Measurements from ENCODE around the gene SYNPO2. TPM values are rescaled to one million over a fixed set of nuclear protein-coding genes. Genes with fewer than 3 reads are reported as not detected.

SYNPO2 gene
- total RNA-seq, 1 experiment from 2014 or later: 0.04 TPM

DNA sequence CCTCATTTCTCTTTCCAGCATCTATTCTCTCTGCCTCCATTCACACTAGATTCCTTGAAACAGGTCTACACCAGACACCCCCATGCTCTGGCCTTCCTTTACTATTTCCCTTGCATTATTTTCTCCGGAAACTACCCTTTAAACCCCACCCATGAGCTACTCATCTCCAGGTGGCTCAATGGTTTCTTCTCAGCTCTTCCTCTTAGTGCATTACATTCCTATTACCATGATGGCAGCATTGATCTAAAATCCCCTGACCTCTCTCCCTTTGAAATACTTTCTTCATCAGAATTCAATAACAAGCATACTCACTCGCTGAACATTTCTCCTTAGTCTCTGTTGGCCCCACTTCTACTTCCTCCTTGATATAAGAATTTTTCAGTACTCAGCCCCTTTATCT is 94.6 kb downstream of the SYNPO2 start:
- H2AFZ ChIP-seq (ENCODE audit: low read length): no peak overlapping the region
- ChIA-PET CTCF (interaction anchor here (0.5 kb wide), 1 partner anchor 120 kb away, joined by 6 read pairs; no protein-coding TSS in a partner anchor), POLR2A (ENCODE audit: unreplicated experiment) (no interaction called here)
- no peaks in the 10 kb centered on the region for H4K20me1 ChIP-seq (ENCODE audit: low read length)
- ATAC-seq: no peak
- H3K36me3 ChIP-seq (ENCODE audit: low read depth, low read length): no peaks in the 10 kb centered on the region
- no peaks in the 10 kb centered on the region for H3K79me2 ChIP-seq (ENCODE audit: low read length)
- no peak overlapping the region for H3K27ac ChIP-seq (ENCODE audit: low read length)
- intact Hi-C loops (cut with micrococcal nuclease): loop anchor here (5.0 to 10.0 kb wide), 2 partner anchors 102 to 509 kb away; no protein-coding TSS in a partner anchor
- no peaks in the 10 kb centered on the region for H3K9me3 ChIP-seq (ENCODE audit: low read length)
- no peak overlapping the region for H3K4me3 ChIP-seq (ENCODE audit: low read length)
- no peaks in the 10 kb centered on the region for H3K27me3 ChIP-seq (ENCODE audit: low read length)
- H3K9ac ChIP-seq (ENCODE audit: low read length): no peak overlapping the region
- BruUV-seq (replicated peaks): no TSS peak
- peaks cover 21% of the 10 kb centered on the region for H3K4me1 ChIP-seq (ENCODE audit: insufficient read depth, low read length)
- no peaks in the 10 kb centered on the region for H3K9me2 ChIP-seq (replicated peaks; ENCODE audit: low read length)
- no peak overlapping the region for H3K4me2 ChIP-seq (ENCODE audit: low read length)
- TF ChIP-seq, protein P1, sequence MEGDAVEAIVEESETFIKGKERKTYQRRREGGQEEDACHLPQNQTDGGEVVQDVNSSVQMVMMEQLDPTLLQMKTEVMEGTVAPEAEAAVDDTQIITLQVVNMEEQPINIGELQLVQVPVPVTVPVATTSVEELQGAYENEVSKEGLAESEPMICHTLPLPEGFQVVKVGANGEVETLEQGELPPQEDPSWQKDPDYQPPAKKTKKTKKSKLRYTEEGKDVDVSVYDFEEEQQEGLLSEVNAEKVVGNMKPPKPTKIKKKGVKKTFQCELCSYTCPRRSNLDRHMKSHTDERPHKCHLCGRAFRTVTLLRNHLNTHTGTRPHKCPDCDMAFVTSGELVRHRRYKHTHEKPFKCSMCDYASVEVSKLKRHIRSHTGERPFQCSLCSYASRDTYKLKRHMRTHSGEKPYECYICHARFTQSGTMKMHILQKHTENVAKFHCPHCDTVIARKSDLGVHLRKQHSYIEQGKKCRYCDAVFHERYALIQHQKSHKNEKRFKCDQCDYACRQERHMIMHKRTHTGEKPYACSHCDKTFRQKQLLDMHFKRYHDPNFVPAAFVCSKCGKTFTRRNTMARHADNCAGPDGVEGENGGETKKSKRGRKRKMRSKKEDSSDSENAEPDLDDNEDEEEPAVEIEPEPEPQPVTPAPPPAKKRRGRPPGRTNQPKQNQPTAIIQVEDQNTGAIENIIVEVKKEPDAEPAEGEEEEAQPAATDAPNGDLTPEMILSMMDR (conservative IDR thresholded peaks at IDR 0.05; ENCODE audit: low read depth, low read length): no peak
- TF ChIP-seq EZH2 (IDR thresholded peaks at IDR 0.05; ENCODE audit: low read length, unreplicated experiment) (no peak), EZH2phosphoT487 (IDR thresholded peaks at IDR 0.05; ENCODE audit: borderline replicate concordance, low read length) (no peak)
- H3F3A ChIP-seq (ENCODE audit: low read length, unreplicated experiment): no peaks in the 10 kb centered on the region
- no peak for DNase-seq

DNA sequence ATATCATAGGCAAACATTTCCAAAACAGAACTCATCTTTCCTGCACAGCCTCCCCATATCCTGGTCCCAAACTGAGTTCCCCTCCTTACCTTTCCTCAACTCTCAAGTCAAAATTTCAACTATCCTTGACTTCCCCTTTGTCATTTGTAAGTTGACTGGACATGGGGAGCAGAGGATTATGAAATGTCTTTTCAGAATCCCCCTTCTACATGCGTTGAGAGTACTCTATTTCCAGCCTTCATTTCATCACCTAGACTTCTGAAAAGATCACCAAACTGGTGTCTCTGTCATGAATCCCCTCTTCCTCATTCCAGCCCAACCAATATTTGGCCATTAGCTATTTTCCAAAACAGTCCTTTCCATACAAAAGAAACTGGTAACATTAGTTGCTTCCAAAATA is 95.2 kb downstream of the SYNPO2 start:
- Histone ChIP-seq H2AFZ (ENCODE audit: low read length) (no peak overlapping the region), H3K79me2 (ENCODE audit: low read length) (no peaks in the 10 kb centered on the region), H3K27me3 (ENCODE audit: low read length) (no peaks in the 10 kb centered on the region), H3K27ac (ENCODE audit: low read length) (no peak overlapping the region), H3K4me1 (ENCODE audit: insufficient read depth, low read length) (peaks cover 26% of the 10 kb centered on the region), H3K4me2 (ENCODE audit: low read length) (no peak overlapping the region), H4K20me1 (ENCODE audit: low read length) (no peaks in the 10 kb centered on the region), H3K9me3 (ENCODE audit: low read length) (no peaks in the 10 kb centered on the region), H3K9me2 (replicated peaks; ENCODE audit: low read length) (no peaks in the 10 kb centered on the region), H3F3A (ENCODE audit: low read length, unreplicated experiment) (no peaks in the 10 kb centered on the region), H3K9ac (ENCODE audit: low read length) (no peak overlapping the region), H3K4me3 (ENCODE audit: low read length) (no peak overlapping the region), H3K36me3 (ENCODE audit: low read depth, low read length) (no peaks in the 10 kb centered on the region)
- CTCF ChIA-PET: no interaction called here
- ATAC-seq (no peak), DNase-seq (no peak)
- BruUV-seq (replicated peaks): no TSS peak
- TF ChIP-seq EZH2phosphoT487 (IDR thresholded peaks at IDR 0.05; ENCODE audit: borderline replicate concordance, low read length): no peak
- TF ChIP-seq, protein P1 (conservative IDR thresholded peaks at IDR 0.05; ENCODE audit: low read depth, low read length): no peak
- TF ChIP-seq EZH2 (IDR thresholded peaks at IDR 0.05; ENCODE audit: low read length, unreplicated experiment): no peak
- POLR2A ChIA-PET (ENCODE audit: unreplicated experiment): no interaction called here
- intact Hi-C loops (cut with micrococcal nuclease): loop anchor here (5.0 to 10.0 kb wide), 2 partner anchors 101 to 508 kb away; no protein-coding TSS in a partner anchor

DNA sequence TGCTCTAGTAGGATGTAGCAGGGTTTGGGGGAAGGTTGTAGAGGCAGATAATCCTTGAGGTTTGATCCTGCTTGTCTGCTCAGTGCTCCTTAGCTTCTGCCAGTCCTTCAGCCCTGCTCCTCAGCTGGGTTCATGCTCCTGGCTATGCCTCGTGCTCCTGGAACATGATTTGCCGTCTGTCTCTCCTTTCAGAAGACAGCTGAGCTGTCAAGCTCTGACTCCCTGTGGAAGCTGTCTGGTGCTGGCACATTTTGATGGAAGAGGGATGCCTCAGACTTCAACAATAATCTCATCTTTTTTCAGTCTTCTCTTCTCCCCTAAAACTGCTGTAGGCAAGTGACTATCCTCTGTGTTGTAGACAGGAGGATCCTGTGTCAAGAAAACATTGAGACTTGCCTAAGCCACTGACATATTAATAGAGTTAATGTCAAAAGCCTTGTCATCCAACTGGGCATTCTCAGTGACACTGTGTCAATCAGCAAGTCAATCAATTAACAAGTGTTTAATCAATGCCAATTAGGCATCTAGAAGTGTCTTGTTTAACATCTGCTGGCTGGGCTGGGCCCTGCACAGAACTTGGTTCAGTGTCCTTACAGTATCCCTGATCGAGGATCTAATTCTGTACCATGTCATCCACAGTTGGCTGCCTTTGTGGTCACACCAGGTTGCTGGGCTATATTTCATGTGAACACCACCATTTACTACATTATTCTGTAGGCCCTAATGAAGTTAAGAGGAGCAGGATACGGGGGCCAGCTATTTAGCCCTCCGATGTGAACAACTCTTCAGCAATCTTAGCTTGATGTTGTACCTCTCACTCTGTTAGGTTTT is 96.7 kb downstream of the SYNPO2 start:
- BruUV-seq (replicated peaks): no TSS peak
- H3K9me3 ChIP-seq (ENCODE audit: low read length): no peaks in the 10 kb centered on the region
- H3K79me2 ChIP-seq (ENCODE audit: low read length): no peaks in the 10 kb centered on the region
- TF ChIP-seq EZH2phosphoT487 (IDR thresholded peaks at IDR 0.05; ENCODE audit: borderline replicate concordance, low read length): no peak
- TF ChIP-seq EZH2 (IDR thresholded peaks at IDR 0.05; ENCODE audit: low read length, unreplicated experiment): no peak
- TF ChIP-seq, protein P1 (conservative IDR thresholded peaks at IDR 0.05; ENCODE audit: low read depth, low read length): no peak
- H4K20me1 ChIP-seq (ENCODE audit: low read length): no peaks in the 10 kb centered on the region
- H3F3A ChIP-seq (ENCODE audit: low read length, unreplicated experiment): no peaks in the 10 kb centered on the region
- H3K9ac ChIP-seq (ENCODE audit: low read length): no peak overlapping the region
- ChIA-PET POLR2A (ENCODE audit: unreplicated experiment) (no interaction called here), CTCF (interaction anchor here (0.6 kb wide), 1 partner anchor 95 kb away, joined by 3 read pairs; no protein-coding TSS in a partner anchor)
- no peak overlapping the region for H3K27ac ChIP-seq (ENCODE audit: low read length)
- no peak overlapping the region for H2AFZ ChIP-seq (ENCODE audit: low read length)
- H3K4me1 ChIP-seq (ENCODE audit: insufficient read depth, low read length): peaks cover 37% of the 10 kb centered on the region
- no peaks in the 10 kb centered on the region for H3K36me3 ChIP-seq (ENCODE audit: low read depth, low read length)
- intact Hi-C loops (cut with micrococcal nuclease): loop anchor here (5.0 to 10.0 kb wide), 3 partner anchors 42 to 317 kb away; a partner anchor contains a TSS
- ATAC-seq: no peak
- H3K27me3 ChIP-seq (ENCODE audit: low read length): no peaks in the 10 kb centered on the region
- H3K4me3 ChIP-seq (ENCODE audit: low read length): no peak overlapping the region
- H3K4me2 ChIP-seq (ENCODE audit: low read length): no peak overlapping the region
- no peaks in the 10 kb centered on the region for H3K9me2 ChIP-seq (replicated peaks; ENCODE audit: low read length)
- no peak for DNase-seq
